ENCODE data around the gene COQ9.

Gene COQ9

GRCh38 chr16:57424583-57424982 lies 22.7 kb upstream of the COQ9 start:
- no peak overlapping the region for H3K4me3 ChIP-seq (ENCODE audit: low read depth, low read length)
- TF ChIP-seq POLR2A (IDR thresholded peaks at IDR 0.05; ENCODE audit: extremely low read depth, insufficient read length): no peak
- no peak for TF ChIP-seq MYC (IDR thresholded peaks at IDR 0.05; ENCODE audit: low read depth, low read length)
- no peak for TF ChIP-seq CTCF (IDR thresholded peaks at IDR 0.05; ENCODE audit: low read depth, low read length)
- TF ChIP-seq, protein P1, sequence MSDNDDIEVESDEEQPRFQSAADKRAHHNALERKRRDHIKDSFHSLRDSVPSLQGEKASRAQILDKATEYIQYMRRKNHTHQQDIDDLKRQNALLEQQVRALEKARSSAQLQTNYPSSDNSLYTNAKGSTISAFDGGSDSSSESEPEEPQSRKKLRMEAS (IDR thresholded peaks at IDR 0.05; ENCODE audit: low read depth, low read length): no peak
- no peak for DNase-seq (ENCODE audit: low read depth)

DNA sequence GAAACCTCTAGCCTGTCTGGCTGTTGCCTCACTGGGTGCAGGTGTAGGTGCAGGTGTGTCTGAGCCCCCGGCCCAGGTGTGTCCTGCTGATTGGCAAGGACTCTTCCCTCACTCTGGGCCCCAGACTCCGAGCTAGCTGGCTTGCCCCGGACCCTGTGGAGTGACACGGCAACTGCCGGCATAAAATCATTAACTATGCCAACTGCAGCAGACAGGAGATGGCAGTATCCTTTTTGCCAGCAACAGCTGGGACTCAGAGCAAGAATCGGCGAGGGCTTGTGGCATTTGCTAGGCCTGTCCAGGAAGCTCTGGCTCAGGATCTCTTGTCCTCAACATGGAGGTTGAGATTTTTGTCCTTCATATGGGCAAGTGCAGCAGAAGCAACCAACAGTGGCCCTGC lies 20.9 kb upstream of the COQ9 start:
- H3K4me3 ChIP-seq (ENCODE audit: low read depth, low read length): no peak overlapping the region
- no peak for TF ChIP-seq MYC (IDR thresholded peaks at IDR 0.05; ENCODE audit: low read depth, low read length)
- TF ChIP-seq, protein P1 (IDR thresholded peaks at IDR 0.05; ENCODE audit: low read depth, low read length): no peak
- TF ChIP-seq CTCF (IDR thresholded peaks at IDR 0.05; ENCODE audit: low read depth, low read length): no peak
- no peak for TF ChIP-seq POLR2A (IDR thresholded peaks at IDR 0.05; ENCODE audit: extremely low read depth, insufficient read length)
- no peak for DNase-seq (ENCODE audit: low read depth)

GRCh38 chr16:57427307-57427706 lies 20.0 kb upstream of the COQ9 start:
- TF ChIP-seq MYC (IDR thresholded peaks at IDR 0.05; ENCODE audit: low read depth, low read length): no peak
- TF ChIP-seq POLR2A (IDR thresholded peaks at IDR 0.05; ENCODE audit: extremely low read depth, insufficient read length): no peak
- TF ChIP-seq, protein P1 (IDR thresholded peaks at IDR 0.05; ENCODE audit: low read depth, low read length): no peak
- TF ChIP-seq CTCF (IDR thresholded peaks at IDR 0.05; ENCODE audit: low read depth, low read length): no peak
- DNase-seq (ENCODE audit: low read depth): no peak

GRCh38 chr16:57427824-57428223 lies 19.5 kb upstream of the COQ9 start:
- TF ChIP-seq CTCF (IDR thresholded peaks at IDR 0.05; ENCODE audit: low read depth, low read length): no peak
- TF ChIP-seq MYC (IDR thresholded peaks at IDR 0.05; ENCODE audit: low read depth, low read length): no peak
- TF ChIP-seq, protein P1 (IDR thresholded peaks at IDR 0.05; ENCODE audit: low read depth, low read length): no peak
- no peak for TF ChIP-seq POLR2A (IDR thresholded peaks at IDR 0.05; ENCODE audit: extremely low read depth, insufficient read length)
- no peak overlapping the region for H3K4me3 ChIP-seq (ENCODE audit: low read depth, low read length)
- DNase-seq (ENCODE audit: low read depth): no peak

More at GRCh38 chr16:57427307-57427706, 20.0 kb upstream of the COQ9 start:
- H3K4me3 ChIP-seq (ENCODE audit: low read depth, low read length): no peak overlapping the region

DNA sequence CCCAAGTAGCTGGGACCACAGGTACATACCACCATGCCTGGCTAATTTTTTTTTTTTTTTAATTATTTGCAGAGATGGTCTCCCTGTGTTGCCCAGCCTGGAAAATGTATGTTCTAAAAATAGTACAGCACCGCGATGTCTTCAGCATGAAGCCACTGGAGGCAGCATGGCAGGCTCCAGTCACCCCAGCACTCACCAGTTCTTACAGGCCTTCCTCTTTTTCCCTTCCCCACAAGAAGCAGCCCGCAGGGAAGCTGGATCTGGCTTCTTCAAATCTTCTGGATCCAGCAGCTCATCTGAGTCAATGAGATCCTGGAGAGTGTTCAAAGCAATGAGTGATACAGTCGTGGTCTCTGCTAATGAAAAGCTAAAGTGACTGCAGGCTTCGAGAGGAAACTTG lies 16.3 kb upstream of the COQ9 start:
- no peak for DNase-seq (ENCODE audit: low read depth)
- H3K4me3 ChIP-seq (ENCODE audit: low read depth, low read length): no peak overlapping the region
- TF ChIP-seq POLR2A (IDR thresholded peaks at IDR 0.05; ENCODE audit: extremely low read depth, insufficient read length) (no peak), MYC (IDR thresholded peaks at IDR 0.05; ENCODE audit: low read depth, low read length) (no peak)
- TF ChIP-seq, protein P1 (IDR thresholded peaks at IDR 0.05; ENCODE audit: low read depth, low read length): no peak

- TF ChIP-seq, protein P1 (IDR thresholded peaks at IDR 0.05; ENCODE audit: low read depth, low read length): no peak
- TF ChIP-seq POLR2A (IDR thresholded peaks at IDR 0.05; ENCODE audit: extremely low read depth, insufficient read length) (no peak), MYC (IDR thresholded peaks at IDR 0.05; ENCODE audit: low read depth, low read length) (no peak), CTCF (IDR thresholded peaks at IDR 0.05; ENCODE audit: low read depth, low read length) (no peak)
- no peak overlapping the region for H3K4me3 ChIP-seq (ENCODE audit: low read depth, low read length)
- DNase-seq (ENCODE audit: low read depth): no peak
Observed at GRCh38 chr16:57432505-57432904, 14.8 kb upstream of the COQ9 start.
